Myocyte (in vitro differentiated cells): Measurements from ENCODE around the gene DDX39B. TPM values are rescaled to one million over a fixed set of nuclear protein-coding genes. Genes with fewer than 3 reads are reported as not detected.
"Not testable (repeated sequence)": the region's sequence is repeated elsewhere in the genome, so short reads cannot be mapped to it uniquely, and the experiment has no call there.

Source experiments
- DNase-seq: peaks from one replicate; pipeline ENCODE4 v3.0.0-alpha.2; 2012; ENCODE audit warnings: low read depth
- total RNA-seq: library from RNA; depleted of rRNA; stranded (reverse); fragments of >200 nt; gene quantifications from 2 replicates; pipeline ENCODE4 v1.2.3, GENCODE V29; 2014

Gene DDX39B
- total RNA-seq, 1 donor from 2014 or later: 382 TPM

DNA sequence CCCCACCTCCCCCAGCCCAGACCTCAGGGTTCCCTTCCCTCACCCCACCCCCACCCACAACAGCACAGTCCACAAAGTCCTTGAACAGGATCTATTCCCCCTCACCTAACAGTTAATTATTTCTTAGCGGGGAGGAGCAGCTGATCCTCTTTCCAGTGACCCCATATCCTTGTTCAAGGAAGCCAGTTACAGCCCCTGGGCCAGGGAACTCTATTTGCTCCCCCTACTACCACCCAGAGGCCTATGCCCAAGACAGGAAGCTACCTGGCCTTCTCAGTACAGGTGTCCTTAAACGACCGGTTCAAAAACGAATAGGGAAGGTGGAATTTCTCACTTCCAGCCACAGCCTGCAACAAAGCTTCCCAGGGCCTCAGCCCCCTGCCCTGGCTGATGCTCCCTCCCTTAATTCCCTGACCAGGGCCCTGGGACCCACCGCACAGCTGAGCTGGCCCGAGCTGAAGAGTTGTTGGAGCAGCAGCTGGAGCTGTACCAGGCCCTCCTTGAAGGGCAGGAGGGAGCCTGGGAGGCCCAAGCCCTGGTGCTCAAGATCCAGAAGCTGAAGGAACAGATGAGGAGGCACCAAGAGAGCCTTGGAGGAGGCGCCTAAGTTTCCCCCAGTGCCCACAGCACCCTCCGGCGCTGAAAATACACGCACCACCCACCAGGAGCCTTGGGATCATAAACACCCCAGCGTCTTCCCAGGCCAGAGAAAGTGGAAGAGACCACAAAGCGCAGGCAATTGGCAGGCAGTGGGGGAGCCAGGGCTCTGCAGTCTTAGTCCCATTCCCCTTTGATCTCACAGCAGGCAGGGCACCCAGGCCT lies 12.3 kb downstream of the DDX39B start:
- DNase-seq: no peak

DNA sequence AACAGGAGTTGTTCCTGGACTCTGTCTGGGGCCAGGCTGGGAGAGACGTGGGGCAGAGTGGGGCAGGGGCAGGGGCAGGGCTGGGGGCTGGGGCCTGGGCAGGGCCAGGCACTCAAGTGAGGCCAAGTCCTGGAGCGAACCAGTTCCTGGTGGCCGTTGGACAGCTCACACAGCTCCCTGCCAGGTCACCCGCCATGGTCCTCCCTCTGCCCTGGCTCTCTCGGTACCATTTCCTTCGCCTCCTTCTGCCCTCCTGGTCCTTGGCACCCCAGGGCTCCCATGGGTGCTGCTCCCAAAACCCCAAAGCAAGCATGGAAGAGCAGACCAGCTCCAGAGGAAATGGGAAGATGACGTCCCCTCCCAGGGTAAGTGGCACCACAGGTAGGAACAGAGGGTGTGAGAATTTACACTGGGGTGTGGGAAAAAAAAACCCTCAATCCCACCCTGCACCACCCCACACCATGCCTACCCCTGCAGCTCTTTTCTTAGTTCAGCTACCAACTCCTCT lies 12.9 kb downstream of the DDX39B start, which contains the start of gene MCCD1:
MCCD1 (plus strand) TSS at position 142 of the 508 bp plus-strand sequence; CDS start at position 195, 53 bp downstream.
- DNase-seq: no peak

DNA sequence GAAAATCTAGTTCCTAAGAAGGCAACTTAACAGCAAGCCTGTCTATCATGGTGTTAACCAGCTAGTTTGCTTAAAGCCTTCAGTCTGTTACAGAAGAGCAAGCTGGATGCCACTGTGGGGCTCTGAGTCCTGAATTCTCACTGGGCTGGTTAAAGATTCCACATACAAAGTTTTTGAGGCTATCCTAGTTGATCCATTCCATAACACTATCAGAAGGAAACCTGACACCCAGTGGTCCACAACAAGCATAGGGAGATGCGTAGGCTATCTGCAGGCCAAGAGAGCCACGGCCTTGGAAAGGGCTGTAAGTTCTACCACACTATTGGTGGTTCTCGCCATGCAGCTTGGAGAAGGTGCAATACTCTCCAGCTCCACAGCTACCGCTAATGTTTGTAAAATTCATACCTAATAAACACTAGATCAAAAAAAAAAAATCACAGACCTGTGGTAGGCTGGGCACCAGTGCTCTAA lies 13.5 kb downstream of the DDX39B start:
- DNase-seq: no peak

GRCh38 chr6:31525932-31526591 lies 15.7 kb downstream of the DDX39B start:
- DNase-seq: peak; percentile 46

DNA sequence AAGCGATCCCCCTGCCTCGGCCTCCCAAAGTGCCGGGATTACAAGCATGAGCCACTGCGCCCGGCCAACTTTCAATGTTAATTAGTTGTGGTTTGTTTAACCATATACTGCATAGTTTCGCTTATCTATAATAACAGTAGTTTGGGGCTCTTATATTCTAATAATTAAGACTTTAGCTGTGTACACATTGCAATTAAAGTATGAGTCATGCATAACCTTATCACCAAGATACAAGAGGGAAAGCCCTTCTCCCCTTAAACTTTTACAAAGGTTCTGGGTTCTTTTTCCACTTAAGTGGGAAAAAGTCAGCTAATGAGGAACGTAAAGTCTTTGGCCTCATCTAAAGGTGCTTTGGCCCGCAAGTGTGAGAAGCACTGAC lies 16.3 kb downstream of the DDX39B start:
- no peak for DNase-seq

- no peak for DNase-seq
These were observed 20.0 kb downstream of the DDX39B start for GRCh38 chr6:31521835-31522234.

- DNase-seq: peak; percentile 81
These were observed 28.2 kb downstream of the DDX39B start for GRCh38 chr6:31513456-31514165.

- DNase-seq: no peak
These were observed 31.8 kb downstream of the DDX39B start for GRCh38 chr6:31510007-31510406.

DNA sequence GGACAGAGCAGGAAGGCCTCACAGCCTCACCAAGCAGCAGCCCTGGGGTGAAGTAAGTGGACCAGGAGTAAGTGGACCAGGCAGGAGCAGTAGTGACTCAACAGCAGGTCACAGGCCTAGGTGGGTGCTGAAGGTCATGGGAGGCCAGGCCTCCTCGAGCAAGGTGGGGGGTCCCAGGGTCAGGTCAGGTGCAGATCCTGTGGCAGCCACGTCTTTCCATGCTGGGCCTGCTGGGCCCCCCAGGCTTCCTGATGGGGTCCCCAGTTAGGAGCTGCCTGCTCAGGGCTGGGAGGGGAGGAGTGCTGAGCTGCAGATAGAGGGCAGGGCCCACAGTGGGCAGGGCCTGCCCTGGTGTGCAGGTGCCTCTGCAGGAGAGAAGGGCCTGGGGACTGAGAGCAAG lies 32.8 kb downstream of the DDX39B start:
- not testable (repeated sequence) for DNase-seq

GRCh38 chr6:31502586-31502985 lies 39.2 kb downstream of the DDX39B start:
- DNase-seq: no peak

- DNase-seq: peak; percentile 38
These were observed 42.2 kb downstream of the DDX39B start for GRCh38 chr6:31499648-31500047.

DNA sequence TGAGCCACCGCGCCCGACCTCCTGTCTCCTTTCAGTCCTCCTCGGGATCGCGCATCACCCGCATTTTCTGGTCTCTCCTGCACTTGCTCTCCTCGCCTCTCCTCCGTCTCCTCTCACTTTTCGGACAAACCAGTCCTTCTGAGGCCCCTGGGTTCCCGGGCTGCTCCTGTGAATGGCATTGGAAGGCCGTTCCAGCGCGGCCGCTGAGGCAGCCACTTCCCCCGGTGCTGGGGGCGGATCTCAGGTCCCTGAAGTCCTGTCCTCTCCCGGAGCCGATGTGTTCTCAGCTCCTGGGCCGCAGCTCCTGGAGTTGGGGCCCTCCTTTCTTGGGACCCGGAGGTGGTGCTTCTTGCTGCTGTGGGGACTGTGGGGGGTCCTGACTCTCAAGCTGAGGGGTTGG lies 43.1 kb downstream of the DDX39B start:
- no peak for DNase-seq

GRCh38 chr6:31497531-31498476 lies 44.0 kb downstream of the DDX39B start, which contains the start of gene MICB:
Gene MICB, plus strand, starts transcription at chr6:31498145. Its CDS starts 49 bp downstream, at chr6:31498194.
- DNase-seq: peak; percentile 74

GRCh38 chr6:31496826-31497225 lies 45.0 kb downstream of the DDX39B start:
- DNase-seq: not testable (repeated sequence)

DNA sequence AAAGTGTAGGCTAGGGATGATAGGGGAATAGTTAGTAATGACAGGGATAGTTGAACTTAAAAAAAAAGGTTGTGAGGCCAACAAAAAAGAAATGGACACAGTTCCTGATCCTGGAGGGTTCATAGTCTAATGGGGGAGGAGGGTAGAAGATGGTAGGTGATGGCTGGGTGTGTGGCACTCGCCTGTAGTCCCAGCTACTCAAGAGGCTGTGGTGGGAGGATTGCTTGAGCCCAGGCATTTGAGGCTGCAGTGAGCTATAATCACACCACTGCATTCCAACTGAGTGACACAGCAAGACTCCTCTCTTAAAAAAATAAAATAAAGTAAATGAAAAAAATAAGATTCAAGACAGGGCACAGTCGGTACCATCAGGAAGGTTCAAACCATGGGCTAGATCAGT lies 46.2 kb downstream of the DDX39B start:
- DNase-seq: peak; percentile 41

- DNase-seq: peak; percentile 87
These were observed 47.7 kb downstream of the DDX39B start for GRCh38 chr6:31493875-31494694.

DNA sequence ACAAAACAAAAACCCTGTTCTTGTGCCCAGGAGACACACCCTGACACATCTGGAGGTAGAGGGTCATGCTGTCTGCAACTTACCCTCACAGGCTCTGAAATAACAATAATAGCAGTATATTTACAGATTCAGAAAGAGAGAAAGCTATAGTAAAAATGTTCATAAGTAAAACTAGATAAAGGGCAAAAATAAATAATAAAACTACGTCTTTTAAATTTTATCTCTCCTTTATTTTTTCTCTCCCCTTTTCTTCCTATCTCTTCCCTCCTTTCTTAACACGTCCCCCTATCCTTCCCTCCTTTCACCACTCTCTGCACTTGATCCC lies 48.3 kb downstream of the DDX39B start:
- not testable (repeated sequence) for DNase-seq

GRCh38 chr6:31490115-31490873 lies 51.5 kb downstream of the DDX39B start:
- DNase-seq: no peak

- DNase-seq: no peak
These were observed 52.7 kb downstream of the DDX39B start for GRCh38 chr6:31489086-31489485.
